GM06990 (cell line): ENCODE measurements around the gene TRAFD1.

Source experiments
- DNase-seq: peaks from one replicate; pipeline ENCODE4 v3.0.0-alpha.2; 2011; ENCODE audit not compliant: insufficient read length; ENCODE audit errors: extremely low read depth
- H3K27me3 ChIP-seq: replicated peaks from 2 replicates; pipeline ENCODE4 v1.6.0; 2011; ENCODE audit warnings: low read length; ENCODE audit not compliant: control insufficient read depth, insufficient read depth
- H3K36me3 ChIP-seq: 2 replicates; pipeline ENCODE4 v1.5.1; 2011; ENCODE audit warnings: low read length; ENCODE audit not compliant: control insufficient read depth, insufficient read depth
- H3K4me3 ChIP-seq: replicated peaks from 2 replicates; pipeline ENCODE4 v1.5.1; 2011; ENCODE audit warnings: low read depth, mild to moderate bottlenecking, control low read depth, low read length
- TF ChIP-seq, protein P1 (sequence below): IDR thresholded peaks from 2 replicates; pipeline ENCODE4 v1.5.1; 2011; ENCODE audit warnings: low read length, control low read depth, mild to moderate bottlenecking, inconsistent platforms; ENCODE audit not compliant: insufficient read depth, poor library complexity, severe bottlenecking

Gene TRAFD1

DNA sequence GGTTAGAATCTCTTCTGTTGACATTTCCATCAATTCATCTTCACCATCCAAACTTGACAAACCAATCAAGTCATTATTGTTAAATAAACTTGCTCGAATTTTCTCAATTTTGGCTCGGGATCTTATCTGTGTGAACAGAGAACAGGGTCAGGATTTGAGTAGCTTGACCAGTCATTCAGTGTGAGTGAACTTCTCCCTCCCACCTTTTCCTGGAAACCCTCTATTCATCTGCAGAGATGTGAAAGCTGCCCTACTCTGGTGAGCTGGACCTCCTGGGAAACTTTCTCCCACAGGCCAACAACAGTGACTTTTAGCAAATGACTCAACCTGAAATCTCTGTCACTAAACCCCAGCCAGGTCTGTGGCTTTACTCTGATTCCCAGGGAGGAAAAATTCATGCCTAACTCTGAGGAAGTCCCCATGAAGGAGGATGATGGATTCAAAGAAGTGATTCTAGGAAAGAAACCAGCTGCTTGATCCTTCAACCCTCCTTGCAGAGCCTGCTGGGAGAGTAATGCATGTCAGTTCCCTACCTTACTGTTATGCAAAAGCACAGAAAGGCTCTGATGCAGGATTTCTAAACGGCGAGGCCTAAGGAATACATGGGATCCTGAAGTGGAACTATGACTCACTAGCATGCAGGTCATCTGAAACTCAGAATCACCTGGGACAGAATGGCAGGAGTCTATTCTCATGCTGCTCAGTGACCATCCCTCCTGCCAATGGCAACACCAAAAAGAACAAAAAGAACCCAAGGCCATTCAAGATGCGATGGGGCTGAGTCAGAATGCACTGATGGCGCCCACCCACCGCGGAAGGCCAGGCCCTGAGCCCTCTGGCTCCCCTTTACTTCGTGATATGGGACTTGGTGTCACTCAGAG, 58.0 kb downstream of the TRAFD1 start:
- TF ChIP-seq, protein P1, sequence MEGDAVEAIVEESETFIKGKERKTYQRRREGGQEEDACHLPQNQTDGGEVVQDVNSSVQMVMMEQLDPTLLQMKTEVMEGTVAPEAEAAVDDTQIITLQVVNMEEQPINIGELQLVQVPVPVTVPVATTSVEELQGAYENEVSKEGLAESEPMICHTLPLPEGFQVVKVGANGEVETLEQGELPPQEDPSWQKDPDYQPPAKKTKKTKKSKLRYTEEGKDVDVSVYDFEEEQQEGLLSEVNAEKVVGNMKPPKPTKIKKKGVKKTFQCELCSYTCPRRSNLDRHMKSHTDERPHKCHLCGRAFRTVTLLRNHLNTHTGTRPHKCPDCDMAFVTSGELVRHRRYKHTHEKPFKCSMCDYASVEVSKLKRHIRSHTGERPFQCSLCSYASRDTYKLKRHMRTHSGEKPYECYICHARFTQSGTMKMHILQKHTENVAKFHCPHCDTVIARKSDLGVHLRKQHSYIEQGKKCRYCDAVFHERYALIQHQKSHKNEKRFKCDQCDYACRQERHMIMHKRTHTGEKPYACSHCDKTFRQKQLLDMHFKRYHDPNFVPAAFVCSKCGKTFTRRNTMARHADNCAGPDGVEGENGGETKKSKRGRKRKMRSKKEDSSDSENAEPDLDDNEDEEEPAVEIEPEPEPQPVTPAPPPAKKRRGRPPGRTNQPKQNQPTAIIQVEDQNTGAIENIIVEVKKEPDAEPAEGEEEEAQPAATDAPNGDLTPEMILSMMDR, result no peak
- no peak for DNase-seq
- no peaks in the 10 kb centered on the region for H3K27me3 ChIP-seq
- H3K4me3 ChIP-seq, result no peak overlapping the region
- H3K36me3 ChIP-seq, result peaks cover 25% of the 10 kb centered on the region

DNA sequence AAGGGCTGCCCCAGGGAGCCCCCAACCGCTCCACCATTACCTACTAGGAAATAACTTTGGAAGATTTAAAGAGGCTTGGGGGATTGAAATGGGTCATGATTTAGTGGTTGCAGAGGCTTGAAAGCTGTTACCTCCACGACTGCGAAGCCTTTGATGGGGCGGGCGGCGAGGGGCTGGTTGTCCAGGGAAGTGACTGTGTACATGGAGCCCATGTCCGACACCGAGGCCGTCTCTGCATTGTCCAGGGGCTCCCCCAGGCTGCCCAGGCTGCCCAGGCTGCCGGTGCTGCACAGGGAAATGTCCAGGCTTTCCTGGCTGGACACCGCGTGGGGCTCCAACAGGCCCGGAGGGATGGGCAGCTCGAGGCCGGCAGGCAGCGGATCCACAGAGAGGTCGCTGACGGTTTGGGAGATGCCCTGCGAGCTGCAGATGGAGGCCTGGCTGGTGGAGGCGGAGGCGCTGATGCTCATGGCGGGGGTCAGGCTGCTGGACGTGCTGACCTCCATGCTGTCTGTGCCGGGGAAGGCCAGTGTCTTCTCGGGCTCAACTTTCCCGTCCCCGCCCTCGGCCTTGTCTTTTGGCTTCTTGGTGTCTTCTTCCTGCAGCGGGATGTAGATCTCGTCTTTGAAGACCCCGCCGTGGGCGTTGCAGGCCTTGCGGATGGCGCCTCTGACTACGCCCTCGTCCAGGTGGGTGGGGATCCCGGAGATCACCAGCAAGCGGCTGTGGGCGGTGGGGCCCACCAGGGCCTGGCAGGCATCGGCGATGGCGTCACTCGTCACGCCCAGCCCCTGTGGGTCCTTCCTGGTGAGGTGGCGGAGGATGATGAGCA, 58.9 kb downstream of the TRAFD1 start:
- Histone ChIP-seq H3K27me3 (no peaks in the 10 kb centered on the region), H3K36me3 (peaks cover 26% of the 10 kb centered on the region), H3K4me3 (no peak overlapping the region)
- TF ChIP-seq, protein P1, result no peak
- DNase-seq, result no peak

DNA sequence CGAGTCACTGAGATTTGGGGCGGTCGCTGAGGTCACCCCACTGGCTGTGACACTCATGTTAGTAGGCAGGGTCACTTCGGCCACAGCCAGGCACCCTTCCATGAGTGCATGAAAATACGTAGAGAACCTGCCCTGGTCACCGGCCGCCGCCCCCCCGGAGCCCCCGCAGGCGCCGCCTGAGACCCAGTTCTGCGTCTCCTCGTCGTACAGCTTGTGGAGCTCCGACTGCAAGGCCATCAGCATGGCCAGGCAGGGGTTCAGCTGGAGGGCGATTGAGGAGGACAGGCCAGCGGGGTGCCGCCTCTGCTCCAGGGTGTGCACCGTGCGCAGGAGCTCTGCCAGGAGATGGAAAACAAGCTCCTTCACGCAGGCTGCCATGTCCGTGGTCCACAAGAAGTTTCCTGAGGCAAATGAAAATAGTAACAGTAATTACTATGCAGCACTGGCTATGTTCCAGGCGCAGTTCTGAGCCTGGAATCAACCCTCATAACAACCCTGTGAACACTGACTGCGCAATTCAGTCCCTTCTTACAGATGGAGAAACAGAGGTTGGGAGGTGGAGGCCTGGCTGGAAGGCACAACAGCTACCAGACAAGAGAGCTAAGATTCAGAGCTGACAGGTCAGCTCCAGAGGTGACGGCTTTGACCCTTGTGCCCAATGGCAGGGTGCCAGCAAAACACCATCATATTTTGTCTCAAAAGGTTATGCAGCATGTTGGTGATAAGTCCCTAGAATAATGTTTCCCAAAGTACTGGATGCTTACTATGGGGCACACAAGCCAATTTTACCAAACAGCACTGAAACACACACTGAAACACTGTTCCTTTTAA, 59.9 kb downstream of the TRAFD1 start:
- H3K4me3 ChIP-seq, result no peak overlapping the region
- H3K36me3 ChIP-seq, result peaks cover 19% of the 10 kb centered on the region
- no peaks in the 10 kb centered on the region for H3K27me3 ChIP-seq
- DNase-seq, result no peak
- TF ChIP-seq, protein P1, result no peak

DNA sequence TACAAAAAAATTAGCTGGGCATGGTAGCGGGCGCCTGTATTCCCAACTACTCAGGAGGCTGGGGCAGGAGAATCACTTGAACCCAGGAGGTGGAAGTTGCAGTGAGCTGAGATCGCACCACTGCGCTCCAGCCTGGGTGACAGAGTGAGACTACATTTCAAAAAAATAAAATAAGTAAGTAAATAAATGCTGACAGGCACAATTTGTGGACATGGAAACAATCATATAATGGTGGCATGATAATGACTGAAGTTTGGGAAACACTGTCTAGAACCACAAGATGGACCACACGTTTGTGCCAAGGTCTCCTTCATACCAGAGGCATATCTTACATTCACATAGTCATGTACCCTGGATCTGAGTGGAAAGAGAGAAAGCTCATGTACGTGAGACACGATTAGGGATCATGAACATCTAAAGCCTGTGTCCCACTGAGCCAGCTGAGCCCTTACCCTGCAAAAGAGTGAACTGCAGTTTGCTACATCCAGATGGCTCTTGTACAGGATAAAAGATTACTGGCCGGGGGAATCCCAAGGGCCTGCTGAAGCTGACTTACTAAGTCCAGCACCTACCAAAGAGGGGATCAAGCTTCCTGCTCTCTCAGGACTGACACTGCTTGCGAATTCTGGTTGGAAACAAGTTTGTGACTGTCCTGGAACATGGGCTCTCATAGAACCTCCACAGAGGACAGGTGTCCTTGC, 62.9 kb downstream of the TRAFD1 start:
- H3K4me3 ChIP-seq, result no peak overlapping the region
- no peak for DNase-seq
- TF ChIP-seq, protein P1, result no peak
- no peaks in the 10 kb centered on the region for H3K27me3 ChIP-seq
- peaks cover 33% of the 10 kb centered on the region for H3K36me3 ChIP-seq
